HG03097 (cell line): ENCODE data around the gene SLC4A2.
A peak's percentile ranks its signal among the peaks of the same experiment; 100 is the strongest.

Experiments used
- ATAC-seq: cut with Tn5 transposase; IDR thresholded peaks from one replicate; pipeline ENCODE4 v1.9.1; 2021; ENCODE audit not compliant: unreplicated experiment, low FRiP score

Gene SLC4A2

DNA sequence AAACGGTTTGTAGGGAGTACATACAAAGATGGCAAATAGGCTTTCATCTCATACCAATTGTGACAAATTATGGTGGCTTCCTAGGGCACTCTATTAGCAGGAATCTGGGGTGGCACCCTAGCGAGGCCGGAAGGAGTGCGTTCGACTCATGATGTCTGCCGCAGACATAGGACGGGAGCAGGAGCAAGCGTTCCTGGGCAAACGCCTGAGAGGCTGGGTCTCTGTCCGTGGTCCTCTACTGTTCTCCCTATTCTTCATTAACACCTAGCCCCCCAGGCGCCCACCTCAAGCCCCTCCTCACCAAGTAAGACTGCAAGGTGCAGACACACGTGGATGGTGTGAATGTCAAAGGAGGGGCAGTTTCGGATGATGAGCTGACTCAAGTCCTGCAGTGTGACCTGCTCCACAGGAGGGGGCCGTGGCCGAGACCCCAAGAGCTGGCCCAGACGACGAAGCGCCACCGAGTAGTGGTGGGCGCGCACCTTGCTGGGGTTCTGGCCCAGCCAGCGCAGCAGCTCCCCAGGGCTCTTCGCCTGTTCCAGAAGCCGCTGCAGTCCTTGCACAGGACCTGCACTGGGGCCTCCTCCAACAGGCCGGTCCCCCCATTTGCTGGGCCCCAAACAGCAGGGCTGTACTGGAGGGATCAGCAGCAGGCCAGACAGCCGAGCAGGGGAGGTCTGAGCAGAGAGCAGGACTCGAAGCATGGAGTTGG lies 20.0 kb downstream of the SLC4A2 start:
- no peak for ATAC-seq

DNA sequence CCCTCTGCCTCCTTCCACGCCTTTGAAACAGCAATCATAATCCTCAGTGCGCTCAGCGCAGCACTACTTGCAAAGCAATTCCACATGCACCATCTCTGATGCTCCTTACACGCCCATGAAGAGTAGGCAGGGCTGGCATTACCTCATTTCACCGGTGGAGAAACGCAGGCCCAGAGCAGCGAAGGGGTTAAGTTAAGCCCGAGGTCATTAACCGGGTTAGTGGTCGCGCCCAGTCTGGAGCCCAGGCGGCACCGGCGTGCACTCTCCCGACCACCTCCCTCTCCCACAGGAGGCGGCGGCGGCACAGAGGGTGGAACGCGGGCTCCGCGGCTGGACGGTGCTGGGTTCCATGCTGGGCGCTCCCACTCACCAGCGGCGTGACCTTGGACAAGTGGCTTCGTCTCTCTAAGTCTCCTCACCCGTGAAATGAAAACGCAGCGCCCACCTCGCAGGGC lies 20.7 kb downstream of the SLC4A2 start:
- ATAC-seq: no peak

DNA sequence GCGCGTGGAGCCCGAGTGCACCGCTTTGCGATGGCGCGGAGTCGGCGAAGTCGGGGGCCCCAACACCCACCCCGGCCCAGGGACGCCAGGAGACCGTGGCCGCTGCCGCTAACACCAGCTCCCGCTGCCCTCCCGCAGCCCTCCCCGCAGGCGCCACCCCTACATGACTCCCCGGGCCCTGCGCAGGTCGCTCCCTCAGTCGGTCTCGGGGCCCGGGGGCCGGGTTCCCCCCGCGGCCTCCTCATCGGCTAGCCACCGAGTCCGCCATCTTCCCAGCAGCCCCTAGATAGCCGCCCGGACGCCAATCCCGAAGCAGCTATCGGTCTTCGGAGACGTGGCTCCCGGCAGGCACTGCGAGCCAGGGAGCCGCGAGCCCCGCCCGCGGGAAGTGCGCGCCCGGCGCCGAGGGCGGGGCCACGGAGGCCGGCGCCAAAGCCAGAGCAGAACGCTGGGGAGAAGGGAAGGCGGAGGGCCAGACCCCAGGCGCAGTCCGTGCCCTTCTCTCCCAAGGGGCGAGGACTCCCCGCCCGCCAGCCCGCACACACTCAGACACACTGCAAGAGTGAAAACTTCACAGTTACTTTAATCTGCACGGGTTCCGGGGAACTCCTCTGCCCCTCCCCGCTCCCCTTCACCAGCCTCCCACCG lies 21.3 kb downstream of the SLC4A2 start, which contains the start of gene FASTK:
FASTK (minus strand) TSS at position 288 of the 648 bp plus-strand sequence; CDS start at position 245, 43 bp downstream.
- ATAC-seq: peak; percentile 77

DNA sequence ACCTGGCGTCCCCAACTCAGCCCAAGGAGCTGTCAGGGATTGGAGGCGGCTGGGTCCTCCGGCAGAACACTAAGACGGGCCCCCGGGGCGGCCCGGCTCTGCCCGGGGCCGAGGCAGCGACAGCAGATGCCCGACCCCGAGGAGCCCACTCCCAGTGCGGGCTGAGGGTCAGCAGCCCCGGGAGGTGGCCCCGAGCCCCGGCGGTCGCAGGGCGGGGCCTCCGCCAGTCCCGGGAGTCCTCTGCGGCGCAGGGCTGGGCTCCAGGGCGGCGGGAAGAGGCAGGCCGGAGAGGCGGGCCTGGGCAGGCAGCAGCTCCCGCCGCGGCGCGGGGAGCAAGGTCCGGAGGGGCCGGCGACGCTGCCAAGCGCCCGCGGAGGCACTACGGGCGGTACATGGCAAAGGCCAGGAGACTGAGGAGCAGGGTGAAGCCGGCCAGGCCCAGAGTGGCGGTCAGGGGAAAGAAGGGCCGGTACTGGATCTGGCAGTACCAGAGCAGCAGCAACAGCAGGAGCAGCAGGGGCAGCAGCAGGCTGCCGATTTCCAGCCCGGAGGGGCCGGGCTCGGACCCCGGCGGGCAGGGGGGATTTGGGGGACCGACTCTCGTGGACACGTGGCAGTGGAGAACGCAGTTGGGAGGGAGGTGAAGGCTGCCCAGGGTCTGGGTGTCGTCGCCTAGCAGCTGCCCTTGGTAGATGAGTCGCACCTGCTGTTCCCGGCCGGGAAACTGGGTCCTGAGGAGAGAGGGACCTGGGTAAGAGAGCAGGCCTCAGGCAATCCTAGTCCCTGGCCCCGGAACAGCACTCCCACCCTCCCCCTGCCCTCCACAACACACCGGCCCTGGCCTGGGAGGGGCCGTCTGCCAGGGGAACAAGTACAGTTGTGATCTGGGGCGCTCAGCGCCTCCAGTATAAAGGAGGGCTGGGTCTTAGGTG lies 22.0 kb downstream of the SLC4A2 start:
- ATAC-seq: no peak

DNA sequence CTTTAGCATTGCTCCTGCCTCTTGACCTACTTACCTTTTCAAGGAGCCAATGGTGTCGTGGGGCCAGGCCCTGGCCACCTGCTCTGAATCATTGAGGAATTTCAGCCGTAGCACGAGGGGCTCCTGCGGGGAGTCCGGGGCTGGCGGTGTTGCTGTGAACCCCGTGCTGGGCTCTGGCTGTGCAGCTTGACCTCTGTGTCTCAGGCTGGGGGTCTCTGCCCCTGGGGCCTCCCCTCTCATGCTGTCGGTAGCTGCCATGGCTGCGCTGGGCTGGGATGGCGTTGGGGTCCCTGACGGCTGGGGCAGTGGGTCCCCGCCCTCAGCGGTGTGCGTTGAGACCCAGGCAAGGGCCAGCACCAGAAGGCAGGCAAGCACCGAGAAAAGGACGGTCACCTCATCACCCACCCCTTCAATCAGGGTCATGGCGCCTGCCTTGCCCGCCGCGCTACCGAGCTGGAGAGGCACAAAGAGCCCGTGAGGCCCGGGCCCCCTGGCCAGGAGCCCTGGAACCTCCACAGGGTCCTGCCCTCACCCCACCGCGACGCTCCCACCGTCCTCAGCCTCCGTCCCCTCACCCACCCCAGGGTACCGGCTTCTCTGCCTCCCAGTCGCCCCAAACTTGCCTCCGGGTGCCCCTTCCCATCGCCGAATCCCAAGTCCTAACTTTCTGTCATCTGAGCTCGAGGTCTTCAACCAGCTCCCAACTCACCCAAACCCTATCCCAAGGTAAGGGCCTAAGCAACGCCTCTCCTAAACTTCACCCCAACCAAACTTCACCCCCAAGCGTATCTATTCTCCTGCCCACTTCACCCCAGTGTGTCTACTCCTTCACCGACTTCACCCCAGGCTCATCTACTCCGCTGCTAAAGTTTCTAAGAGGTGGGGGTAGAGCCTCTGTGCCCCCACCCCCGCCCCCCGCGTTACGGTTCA lies 23.0 kb downstream of the SLC4A2 start:
- ATAC-seq: no peak

DNA sequence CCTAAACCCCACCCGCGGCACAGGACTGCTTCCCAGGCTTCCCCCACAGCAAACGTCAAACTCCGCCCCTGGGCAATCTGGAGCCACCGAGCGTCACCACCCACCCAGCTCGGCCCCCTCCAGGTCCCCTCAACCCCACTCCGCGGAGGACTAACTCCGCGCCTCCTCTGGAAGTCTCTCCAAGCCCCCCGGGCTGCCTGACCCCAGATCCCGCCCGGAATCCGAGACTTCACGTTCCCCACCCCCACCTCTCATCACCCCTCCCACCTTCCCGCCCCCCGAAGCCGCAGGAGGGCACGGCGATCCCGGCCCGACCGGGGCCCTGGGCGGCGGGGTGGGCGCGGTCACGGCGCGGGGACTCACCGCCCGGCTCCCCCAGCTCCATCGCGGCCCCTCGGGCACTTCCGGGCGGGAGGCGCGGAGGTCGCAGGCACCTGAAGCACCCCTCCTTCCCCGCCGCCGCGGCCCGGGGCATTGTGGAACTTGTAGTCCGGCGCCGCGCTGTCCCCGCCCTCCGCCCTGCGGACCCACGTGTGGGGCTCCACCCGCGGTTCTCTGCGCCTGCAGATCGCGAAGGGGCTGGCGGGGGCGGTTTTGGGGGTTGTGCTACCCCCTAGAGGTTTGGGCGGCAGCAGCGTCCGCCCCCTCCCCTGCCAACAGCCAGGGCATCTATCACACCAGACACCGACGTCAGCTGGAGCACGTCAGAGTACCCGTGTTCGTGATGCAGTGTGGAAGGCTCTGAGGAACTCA lies 23.9 kb downstream of the SLC4A2 start, which contains the start of gene TMUB1:
TMUB1 (minus strand) TSS at position 423 of the 753 bp plus-strand sequence. CDS start 930 bp downstream, outside the sequence.
- ATAC-seq: peak; percentile 24

DNA sequence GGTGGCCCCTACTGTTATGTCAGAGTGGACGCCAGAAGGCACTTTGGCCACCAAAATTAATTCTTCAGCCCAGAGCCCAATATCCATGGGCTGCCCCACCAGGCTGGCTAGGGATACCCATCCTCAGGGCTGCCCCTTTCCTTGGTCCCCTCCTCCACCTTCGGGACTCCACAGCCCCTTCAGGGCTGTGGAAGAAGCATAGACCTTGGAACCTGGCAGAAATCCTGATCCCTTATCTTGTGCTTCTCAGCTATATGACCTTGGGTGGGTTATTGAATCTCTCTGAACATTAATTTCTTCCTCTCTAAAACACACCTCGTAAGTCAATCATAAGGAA lies 24.4 kb downstream of the SLC4A2 start:
- no peak for ATAC-seq

DNA sequence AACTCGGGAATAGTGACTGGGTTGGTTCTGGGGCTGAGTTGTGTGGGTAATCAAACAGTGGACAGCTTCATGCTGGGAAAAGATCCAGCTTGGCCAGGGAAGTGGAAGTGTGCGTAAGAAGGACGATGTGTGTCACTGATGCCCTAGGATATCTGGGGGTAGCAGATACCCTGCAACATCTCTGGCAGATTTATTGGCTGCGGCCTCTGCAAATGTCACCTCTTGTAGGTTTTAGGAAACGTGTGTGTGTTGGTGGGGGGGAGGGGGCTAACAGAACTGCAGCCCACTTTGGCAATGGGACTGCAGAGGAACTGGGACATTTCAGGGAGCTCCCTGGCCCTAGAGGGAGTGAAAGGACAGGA lies 25.9 kb downstream of the SLC4A2 start:
- ATAC-seq: no peak

DNA sequence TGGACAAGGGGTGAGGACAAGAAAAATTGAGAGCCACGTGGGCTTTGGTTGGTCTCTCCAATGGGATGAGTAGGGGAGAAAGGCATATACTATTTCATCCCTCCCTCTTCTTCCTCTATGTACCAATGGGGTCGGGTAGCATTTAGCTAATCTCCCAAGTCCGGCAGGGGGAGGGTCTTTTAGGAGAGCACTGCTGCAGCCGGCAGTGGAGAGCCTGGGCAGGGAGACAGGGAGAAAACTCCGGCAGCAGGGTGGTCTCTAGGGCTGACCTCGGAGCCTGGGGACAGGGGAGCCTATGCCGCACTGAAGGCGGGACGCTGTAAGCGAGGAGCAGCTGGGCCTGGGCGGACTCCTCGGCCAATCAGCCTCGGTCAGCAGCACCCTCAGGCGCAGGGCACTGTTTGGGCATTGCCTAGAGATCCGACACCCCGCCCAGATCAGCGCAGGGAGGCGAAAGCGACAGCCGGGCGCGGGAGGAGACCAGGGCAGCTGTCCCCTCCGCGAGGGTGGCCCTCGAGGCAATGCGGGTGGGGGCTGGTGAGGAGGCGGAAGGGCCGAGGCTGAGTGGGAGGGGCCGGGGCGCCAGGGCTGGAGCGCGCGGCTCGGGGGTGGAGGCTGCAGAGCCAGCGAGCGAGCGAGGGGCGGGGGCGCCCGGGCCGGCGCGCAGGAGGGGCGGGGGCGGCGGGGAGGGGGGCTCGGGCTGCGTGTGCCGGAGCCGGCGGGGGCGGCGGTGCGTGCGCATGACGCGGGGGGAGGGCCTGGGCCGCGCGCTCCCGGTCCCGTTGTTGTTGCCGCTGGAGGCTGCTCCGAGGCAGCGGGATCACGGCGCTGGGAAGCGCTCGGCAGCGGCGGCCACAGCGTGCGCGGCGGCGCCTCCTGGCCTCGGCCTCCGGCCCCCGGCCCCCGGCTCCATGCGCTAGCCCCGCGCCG lies 26.6 kb downstream of the SLC4A2 start, which contains the start of gene AGAP3:
AGAP3 (plus strand) TSS at position 785 of the 930 bp plus-strand sequence. CDS start 267 bp downstream, outside the sequence.
- peak; percentile 26 for ATAC-seq

DNA sequence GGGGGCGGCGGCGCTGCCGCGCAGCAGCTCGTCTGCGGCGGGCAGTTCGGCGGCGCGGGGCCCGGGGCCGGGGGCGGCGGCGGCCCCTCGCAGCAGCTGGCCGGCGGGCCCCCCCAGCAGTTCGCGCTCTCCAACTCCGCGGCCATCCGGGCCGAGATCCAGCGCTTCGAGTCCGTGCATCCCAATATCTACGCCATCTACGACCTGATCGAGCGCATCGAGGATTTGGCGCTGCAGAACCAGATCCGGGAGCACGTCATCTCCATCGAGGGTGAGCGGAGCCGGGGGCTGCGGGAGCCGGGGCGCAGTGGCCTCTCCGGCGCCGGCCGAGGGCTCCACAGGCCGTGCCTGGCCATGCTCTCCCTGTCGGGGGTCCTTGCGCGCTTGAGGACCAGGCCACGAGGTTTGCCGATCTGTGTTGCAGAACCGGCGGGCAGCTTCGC lies 27.4 kb downstream of the SLC4A2 start:
- ATAC-seq: no peak

DNA sequence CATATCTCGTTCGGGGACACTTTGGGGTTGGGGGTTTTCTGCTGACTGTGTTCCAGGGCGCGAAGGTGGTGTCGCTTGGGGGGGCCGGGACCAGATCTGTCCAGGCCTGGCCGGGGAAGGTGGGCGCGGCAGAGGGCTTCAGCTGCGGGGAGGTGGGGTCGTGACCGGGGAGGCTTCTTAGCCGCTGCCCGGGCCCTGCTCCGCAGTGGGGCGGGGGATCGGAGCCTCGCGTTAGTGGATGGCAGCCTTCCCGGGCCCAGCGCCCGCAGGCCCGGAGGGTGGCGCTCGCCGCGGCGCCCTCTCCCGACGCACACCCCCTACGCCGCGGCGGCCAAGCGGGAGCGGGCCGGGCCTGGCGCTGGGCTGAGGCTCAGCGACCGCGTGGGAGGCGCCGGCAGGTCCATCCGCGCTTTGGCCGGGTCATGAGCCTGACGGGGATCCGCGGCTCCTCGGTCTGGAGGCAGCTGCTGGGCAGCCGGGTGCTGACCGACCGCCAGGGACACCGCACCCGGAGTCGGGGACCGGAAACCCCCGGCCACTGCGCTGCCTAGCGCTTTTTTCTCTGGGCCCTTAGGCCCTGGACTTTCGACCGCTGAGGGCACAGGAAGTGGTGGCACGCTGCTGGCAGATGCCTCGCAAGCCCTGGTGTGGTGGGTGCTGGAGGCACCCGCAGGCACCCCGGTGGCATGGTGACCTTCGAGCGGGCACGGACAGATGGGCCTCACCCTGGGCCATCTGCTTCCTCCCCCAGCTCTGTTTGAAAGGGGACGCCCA lies 28.0 kb downstream of the SLC4A2 start:
- ATAC-seq: no peak

DNA sequence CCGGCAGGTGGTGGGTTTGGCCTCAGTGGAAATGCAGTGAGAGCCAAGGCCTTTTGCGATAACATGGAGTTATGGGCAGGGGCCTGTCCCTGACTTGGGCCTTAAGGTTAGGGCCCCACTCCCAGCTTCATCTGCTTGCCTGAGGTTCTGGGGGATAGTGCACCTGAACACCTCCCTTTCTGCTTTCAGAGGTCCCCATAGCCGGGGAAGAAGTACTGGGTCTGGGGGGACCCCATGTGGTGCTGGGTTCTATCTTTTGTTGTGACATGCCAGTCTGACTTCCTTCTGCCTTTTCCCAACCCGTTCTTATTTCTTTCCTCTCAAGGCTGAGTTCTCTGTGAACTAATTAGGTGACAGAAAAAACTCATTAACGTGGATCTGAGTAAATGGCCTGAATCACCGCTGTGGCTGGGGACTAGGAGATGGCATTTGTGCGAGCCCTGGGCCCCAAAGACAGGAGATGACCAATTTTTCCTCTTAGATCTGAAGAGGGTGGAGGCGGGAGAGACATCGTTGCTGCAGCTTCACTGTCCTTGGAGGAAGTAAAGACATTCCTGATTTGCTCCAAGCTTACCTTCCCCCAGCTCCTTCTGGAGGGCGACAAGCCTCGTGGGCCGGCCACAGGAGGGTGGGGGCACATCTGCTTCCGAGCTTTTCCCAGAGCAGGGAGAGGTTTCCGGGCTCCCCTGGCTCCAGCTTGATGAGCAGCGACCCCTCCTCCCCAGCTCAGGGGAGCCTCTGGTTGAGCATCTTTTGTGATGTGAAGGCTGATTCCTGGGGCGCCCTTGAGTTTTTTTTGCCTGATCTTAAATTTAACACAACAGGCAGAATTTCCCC lies 28.8 kb downstream of the SLC4A2 start:
- ATAC-seq: no peak

DNA sequence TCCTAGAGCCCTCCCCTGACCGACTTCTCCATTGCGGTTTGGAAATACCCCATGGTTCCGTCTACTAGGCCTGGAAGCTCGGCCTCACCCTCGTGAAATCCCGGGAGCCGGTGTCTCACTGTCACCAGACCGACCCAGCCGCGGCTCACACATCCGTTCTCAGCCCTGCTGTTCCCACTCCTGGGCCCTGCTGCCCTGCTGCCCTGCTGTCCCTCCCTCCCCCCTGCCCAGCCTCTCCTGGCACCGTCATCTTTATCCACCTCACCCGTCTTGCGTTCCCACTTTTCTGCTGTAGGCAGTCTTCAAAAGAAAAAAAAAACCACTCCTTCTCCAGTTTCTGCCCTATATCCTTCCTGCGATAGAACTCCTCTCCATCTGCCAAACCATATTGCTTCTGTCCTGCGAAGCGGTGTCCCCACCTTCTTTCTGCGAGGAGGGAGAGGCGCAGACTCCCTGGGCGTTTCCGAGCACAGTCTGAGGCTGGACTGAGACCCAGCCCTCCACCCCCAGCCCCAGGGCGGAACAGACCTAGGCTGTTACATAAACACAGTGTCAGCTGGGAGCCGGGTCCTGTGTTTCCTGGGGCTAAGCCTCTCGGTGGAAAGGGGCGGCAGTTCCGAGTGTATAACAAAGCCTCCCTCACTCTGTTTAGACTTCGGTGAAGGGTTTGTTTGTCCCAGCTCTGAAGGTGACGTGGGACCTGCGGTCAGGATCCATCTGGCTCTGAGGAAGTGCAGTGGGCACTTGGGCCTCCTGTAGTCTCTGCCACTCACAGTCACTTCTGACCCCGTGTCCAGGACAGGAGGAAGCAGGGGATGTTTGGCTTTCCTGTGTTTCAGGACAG lies 29.7 kb downstream of the SLC4A2 start:
- no peak for ATAC-seq

DNA sequence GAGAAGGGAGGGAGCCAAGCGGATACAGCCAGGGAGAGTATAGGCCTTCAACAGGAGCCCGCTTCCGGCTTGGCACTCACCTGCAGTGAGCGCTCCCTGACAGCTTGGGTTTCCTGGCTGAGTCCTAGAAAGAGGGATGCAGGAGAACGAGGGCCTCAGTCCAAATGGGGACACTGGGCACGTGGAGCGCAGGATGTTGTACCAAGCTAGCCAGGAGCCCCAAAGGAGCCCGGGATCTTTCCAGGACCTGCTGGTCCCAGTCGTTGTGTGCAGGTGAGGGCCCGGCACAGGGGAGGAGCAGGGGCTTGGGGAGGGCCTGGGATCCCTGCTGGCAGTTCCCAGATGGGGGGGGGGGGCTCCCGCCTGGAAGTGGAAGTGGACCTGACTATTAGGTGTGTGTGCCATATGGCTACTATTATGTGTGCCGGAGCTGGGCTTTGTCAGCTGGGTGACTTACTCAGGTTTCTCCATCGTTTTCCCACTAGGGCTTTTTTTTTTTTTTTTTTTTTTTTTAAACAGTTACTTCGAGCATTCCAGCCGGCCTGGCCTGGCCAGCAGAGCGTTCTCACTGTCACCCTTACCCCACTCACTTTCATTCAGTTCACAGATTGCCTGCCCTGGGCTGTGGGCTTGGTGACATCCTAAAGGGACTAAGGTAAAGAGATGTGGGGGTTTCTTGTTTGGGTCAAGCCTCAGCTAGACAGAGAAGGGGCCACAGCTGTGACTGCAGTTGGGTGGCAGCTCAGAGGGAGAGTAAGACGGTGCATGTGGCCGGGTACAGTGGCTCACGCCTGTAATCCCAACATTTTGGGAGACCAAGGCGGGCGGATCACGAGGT lies 30.7 kb downstream of the SLC4A2 start:
- ATAC-seq: no peak

DNA sequence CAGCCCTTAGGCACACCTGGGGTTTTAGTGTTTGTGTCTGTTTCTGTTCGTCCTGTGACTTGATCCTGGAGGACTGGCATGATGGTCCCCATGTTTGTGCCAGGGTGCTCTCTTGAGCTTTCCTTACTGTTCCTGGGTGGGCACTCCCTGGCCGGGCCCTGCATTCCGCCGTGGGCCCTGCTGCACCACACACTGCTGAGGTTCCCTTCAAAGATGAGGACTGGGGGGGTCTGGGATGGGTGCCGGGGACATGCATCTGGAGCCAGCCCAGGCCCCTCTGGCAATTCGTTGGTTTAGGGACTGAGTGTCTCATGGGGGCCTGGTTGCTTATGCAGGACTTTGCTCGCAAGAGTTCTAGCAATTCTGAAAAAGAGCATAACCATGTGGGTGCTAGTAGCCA lies 31.6 kb downstream of the SLC4A2 start:
- no peak for ATAC-seq
